HFF-Myc (cell line): ENCODE results near the gene SRF.

ENCODE experiments used
- DNase-seq: peaks from one replicate; pipeline ENCODE4 v3.0.0-alpha.2; 2011; ENCODE audit warnings: low read depth; ENCODE audit errors: extremely low read depth
- H3K4me3 ChIP-seq: replicated peaks from 2 replicates; pipeline ENCODE4 v1.5.1; 2011; ENCODE audit warnings: low read depth, mild to moderate bottlenecking, control low read depth, low read length
- CTCF ChIP-seq: IDR thresholded peaks from 2 replicates; pipeline ENCODE4 v1.5.1; 2012; ENCODE audit warnings: mild to moderate bottlenecking, low read depth, low read length, control low read depth; ENCODE audit errors: missing control alignments

Gene SRF

GRCh38 chr6:43178150-43178549, 7.1 kb downstream of the SRF start:
- DNase-seq, result no peak
- TF ChIP-seq CTCF, result no peak
- no peak overlapping the region for H3K4me3 ChIP-seq

- no peak overlapping the region for H3K4me3 ChIP-seq
- TF ChIP-seq CTCF, result no peak
- DNase-seq, result no peak
These were observed 8.1 kb downstream of the SRF start for GRCh38 chr6:43178951-43179830.

- DNase-seq, result no peak
- TF ChIP-seq CTCF, result no peak
- no peak overlapping the region for H3K4me3 ChIP-seq
These were observed 9.0 kb downstream of the SRF start for GRCh38 chr6:43180058-43180457.

- H3K4me3 ChIP-seq, result no peak overlapping the region
- TF ChIP-seq CTCF, result no peak
- DNase-seq, result no peak
These were observed 9.9 kb downstream of the SRF start for GRCh38 chr6:43180985-43181384.

GRCh38 chr6:43181621-43181941, 10.5 kb downstream of the SRF start:
- no peak for DNase-seq
- peak overlapping the region; percentile 55 for H3K4me3 ChIP-seq
- no peak for TF ChIP-seq CTCF

- TF ChIP-seq CTCF, result no peak
- no peak for DNase-seq
- peak within 1 kb of the TSS; percentile 55 for H3K4me3 ChIP-seq
These were observed 11.1 kb downstream of the SRF start, which contains the start of gene CUL9 for GRCh38 chr6:43181942-43182860. Gene CUL9, plus strand, starts transcription at chr6:43182196. Its CDS starts 2,115 bp downstream, at chr6:43184311.
